ENCODE results near the gene STX3. TPM values are rescaled to one million over a fixed set of nuclear protein-coding genes. Genes with fewer than 3 reads are reported as not detected.
A peak's percentile ranks its signal among the peaks of the same experiment; 100 is the strongest.

Gene STX3
- total RNA-seq, 1 donor, result 17.9 TPM

GRCh38 chr11:59756845-59757244 lies 1.7 kb downstream of the STX3 start:
- no peak for TF ChIP-seq CTCF (IDR thresholded peaks at IDR 0.05; ENCODE audit: insufficient read depth, low read length)
- peak; percentile 12 for DNase-seq (ENCODE audit: low read depth)
- H3K4me3 ChIP-seq (ENCODE audit: low read depth, low read length), result peak overlapping the region; percentile 92

GRCh38 chr11:59758401-59759037 lies 3.3 kb downstream of the STX3 start:
- no peak for TF ChIP-seq CTCF (IDR thresholded peaks at IDR 0.05; ENCODE audit: insufficient read depth, low read length)
- H3K4me3 ChIP-seq (ENCODE audit: low read depth, low read length), result no peak overlapping the region
- DNase-seq (ENCODE audit: low read depth), result no peak

GRCh38 chr11:59759900-59760299 lies 4.7 kb downstream of the STX3 start:
- no peak overlapping the region for H3K4me3 ChIP-seq (ENCODE audit: low read depth, low read length)
- no peak for TF ChIP-seq CTCF (IDR thresholded peaks at IDR 0.05; ENCODE audit: insufficient read depth, low read length)
- DNase-seq (ENCODE audit: low read depth), result no peak

- DNase-seq (ENCODE audit: low read depth), result no peak
- no peak for TF ChIP-seq CTCF (IDR thresholded peaks at IDR 0.05; ENCODE audit: insufficient read depth, low read length)
- no peak overlapping the region for H3K4me3 ChIP-seq (ENCODE audit: low read depth, low read length)
These were observed 5.6 kb downstream of the STX3 start for GRCh38 chr11:59760771-59761170.

GRCh38 chr11:59761993-59762392 lies 6.8 kb downstream of the STX3 start:
- no peak for TF ChIP-seq CTCF (IDR thresholded peaks at IDR 0.05; ENCODE audit: insufficient read depth, low read length)
- no peak for DNase-seq (ENCODE audit: low read depth)
- H3K4me3 ChIP-seq (ENCODE audit: low read depth, low read length), result no peak overlapping the region

- no peak for DNase-seq (ENCODE audit: low read depth)
- H3K4me3 ChIP-seq (ENCODE audit: low read depth, low read length), result no peak overlapping the region
- TF ChIP-seq CTCF (IDR thresholded peaks at IDR 0.05; ENCODE audit: insufficient read depth, low read length), result no peak
These were observed 10.0 kb downstream of the STX3 start for GRCh38 chr11:59765068-59765735.
